ENCODE data around the gene C15orf40.
A peak's percentile ranks its signal among the peaks of the same experiment; 100 is the strongest.

C15orf40 gene

GRCh38 chr15:82963471-82964341 lies 47.7 kb downstream of the C15orf40 start:
- DNase-seq (ENCODE audit: low read depth, low spot score) = no peak
- in situ Hi-C loops (cut with HindIII; ENCODE audit: low sequenced_read_pairs) = no loop called here
- no peak overlapping the region for H3K4me3 ChIP-seq (ENCODE audit: low read depth, low read length)
- no peak for TF ChIP-seq CTCF (IDR thresholded peaks at IDR 0.05; ENCODE audit: low read depth, low read length)

GRCh38 chr15:82960766-82961165 lies 50.7 kb downstream of the C15orf40 start:
- DNase-seq (ENCODE audit: low read depth, low spot score) = no peak
- TF ChIP-seq CTCF (IDR thresholded peaks at IDR 0.05; ENCODE audit: low read depth, low read length) = no peak
- no peak overlapping the region for H3K4me3 ChIP-seq (ENCODE audit: low read depth, low read length)
- in situ Hi-C loops (cut with HindIII; ENCODE audit: low sequenced_read_pairs) = no loop called here

GRCh38 chr15:82959423-82959822 lies 52.0 kb downstream of the C15orf40 start:
- DNase-seq (ENCODE audit: low read depth, low spot score) = no peak
- TF ChIP-seq CTCF (IDR thresholded peaks at IDR 0.05; ENCODE audit: low read depth, low read length) = no peak
- in situ Hi-C loops (cut with HindIII; ENCODE audit: low sequenced_read_pairs) = no loop called here
- no peak overlapping the region for H3K4me3 ChIP-seq (ENCODE audit: low read depth, low read length)

GRCh38 chr15:82958638-82959037 lies 52.8 kb downstream of the C15orf40 start:
- no peak for DNase-seq (ENCODE audit: low read depth, low spot score)
- in situ Hi-C loops (cut with HindIII; ENCODE audit: low sequenced_read_pairs) = no loop called here
- no peak overlapping the region for H3K4me3 ChIP-seq (ENCODE audit: low read depth, low read length)
- TF ChIP-seq CTCF (IDR thresholded peaks at IDR 0.05; ENCODE audit: low read depth, low read length) = no peak

GRCh38 chr15:82952158-82953081 lies 59.0 kb downstream of the C15orf40 start, which contains the start of gene HOMER2:
Gene HOMER2, minus strand, starts transcription at chr15:82952720. Its CDS starts 185 bp downstream, at chr15:82952535.
- DNase-seq (ENCODE audit: low read depth, low spot score) = no peak
- in situ Hi-C loops (cut with HindIII; ENCODE audit: low sequenced_read_pairs) = no loop called here
- peak within 1 kb of the TSS; percentile 33 for H3K4me3 ChIP-seq (ENCODE audit: low read depth, low read length)
- TF ChIP-seq CTCF (IDR thresholded peaks at IDR 0.05; ENCODE audit: low read depth, low read length) = no peak

GRCh38 chr15:82951472-82952157 lies 59.8 kb downstream of the C15orf40 start:
- TF ChIP-seq CTCF (IDR thresholded peaks at IDR 0.05; ENCODE audit: low read depth, low read length) = no peak
- H3K4me3 ChIP-seq (ENCODE audit: low read depth, low read length) = peak overlapping the region; percentile 33
- in situ Hi-C loops (cut with HindIII; ENCODE audit: low sequenced_read_pairs) = no loop called here
- DNase-seq (ENCODE audit: low read depth, low spot score) = peak; percentile 19

Measured in astrocyte of the spinal cord (primary cell).